Amniotic stem cell (primary cell): ENCODE data around the gene UCHL3.

Source experiments
- DNase-seq: peaks from one replicate; lab custom pipeline; 2025; lab: John Stamatoyannopoulos, UW

Gene UCHL3

DNA sequence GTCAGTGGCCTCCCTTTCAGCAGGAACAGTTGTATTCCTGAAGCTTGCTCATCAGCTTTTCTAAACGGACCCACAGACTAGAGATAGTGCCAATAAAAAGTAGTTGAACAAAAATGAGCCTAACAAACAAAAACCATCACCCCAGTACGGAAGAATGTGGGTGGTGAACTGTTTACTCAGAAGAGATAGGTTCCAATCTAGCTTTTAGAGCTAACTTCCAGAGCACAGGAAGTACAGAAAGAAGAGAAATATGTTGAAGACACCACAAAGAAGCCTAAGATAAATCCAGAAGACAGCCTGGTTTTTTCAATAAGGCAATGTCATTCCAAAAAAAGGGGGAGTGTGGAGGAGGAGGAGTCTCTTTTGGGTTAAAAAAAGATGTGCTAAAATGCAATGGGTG, 83.7 kb downstream of the UCHL3 start:
- DNase-seq: peak; percentile 65

DNA sequence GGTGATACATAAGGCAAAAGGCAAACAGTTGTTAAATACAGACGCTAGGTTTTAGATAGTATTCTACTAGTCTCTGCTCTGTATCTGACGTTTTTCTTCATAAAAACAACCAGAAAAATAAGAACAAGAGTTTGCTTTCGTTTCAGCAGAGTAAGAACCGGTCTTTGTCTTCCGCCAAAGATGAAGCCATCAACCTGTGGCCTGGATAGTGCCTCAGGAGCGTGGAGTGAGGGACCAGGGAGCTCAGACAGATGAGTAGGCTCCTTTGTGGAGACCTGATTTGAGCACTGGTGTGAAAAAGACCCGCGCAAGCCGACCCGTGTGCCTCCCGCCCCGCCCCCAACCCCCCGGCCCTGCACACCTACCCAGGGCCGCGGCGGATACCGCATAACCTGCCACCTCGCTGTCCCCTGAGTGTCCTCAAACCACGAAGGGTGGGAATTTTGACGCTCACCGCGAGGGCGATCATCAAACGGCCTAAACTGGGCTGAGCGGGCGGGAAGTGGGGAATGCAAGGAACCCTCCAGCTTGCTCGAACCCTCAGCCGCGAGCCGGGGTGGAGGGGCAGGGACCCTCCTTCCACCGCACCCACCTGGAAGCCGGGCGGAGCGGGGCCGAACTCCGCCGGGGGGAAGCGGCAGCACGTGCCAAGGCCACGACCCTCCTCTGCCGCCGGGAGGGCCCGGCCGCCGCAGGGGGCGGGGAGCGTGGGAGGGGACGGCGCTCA, 85.7 kb downstream of the UCHL3 start:
- no peak for DNase-seq

DNA sequence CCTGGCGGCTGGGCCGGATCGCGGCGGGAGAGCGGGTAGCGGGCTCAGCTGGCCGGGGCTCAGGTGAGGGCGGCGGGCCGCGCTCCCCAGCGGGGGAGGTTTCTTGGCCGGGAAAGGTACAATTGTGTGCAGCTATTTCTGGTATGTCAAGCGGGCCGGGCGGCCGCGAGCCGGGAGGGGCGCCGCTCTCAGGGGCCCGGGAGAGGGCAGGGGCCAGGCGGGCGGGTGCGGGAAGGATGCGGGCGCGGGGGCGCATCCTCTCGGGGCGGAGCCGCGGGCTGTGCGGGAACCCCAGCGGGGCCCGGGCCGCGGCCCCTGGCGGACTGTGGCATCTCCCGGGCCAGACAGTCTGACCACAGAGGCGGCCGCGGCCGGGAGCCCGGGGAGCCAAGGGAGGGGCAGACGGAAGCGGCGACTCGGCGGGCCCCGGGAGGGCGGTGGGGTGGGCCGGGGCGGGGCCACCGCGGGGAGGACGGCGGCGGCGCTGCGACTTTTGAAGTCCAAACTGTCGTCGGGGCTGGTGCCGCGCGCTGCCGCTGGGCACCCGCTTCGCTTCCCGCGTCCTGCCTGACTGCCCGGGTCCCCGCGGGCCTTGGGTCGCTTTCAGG, 86.3 kb downstream of the UCHL3 start, which contains the start of gene LMO7:
Gene LMO7, plus strand, starts transcription at position 503 of the 608 bp plus-strand sequence. CDS start 328 bp downstream, outside the sequence.
- peak; percentile 42 for DNase-seq

- no peak for DNase-seq
These were observed 87.0 kb downstream of the UCHL3 start for GRCh38 chr13:75636436-75637180.

DNA sequence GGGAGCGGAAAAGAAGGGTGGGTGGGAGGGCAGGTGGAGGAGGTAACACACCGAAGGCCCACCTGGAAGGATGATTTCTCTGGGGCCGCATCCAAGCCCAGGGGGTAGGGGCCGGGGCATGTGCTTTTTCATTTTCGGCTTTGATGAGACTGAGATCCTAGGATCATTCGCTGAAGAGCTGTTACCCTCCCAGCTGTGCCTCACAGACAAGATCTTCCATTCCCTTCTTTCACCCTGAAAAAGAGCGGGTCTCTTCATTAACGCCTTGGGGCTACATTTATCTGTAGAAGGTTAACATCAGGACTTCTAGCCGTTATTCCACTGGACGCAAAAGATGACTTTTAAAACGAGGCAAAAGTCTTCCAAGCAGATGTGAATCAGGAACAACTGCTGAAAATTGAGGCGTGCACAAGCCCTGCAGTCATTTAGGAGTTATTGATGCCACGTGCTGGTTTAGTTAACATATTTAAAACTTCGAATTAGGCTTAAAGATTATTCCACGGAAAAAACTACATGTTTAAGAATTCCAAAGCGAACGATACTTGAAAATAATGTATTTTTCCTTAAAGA, 87.7 kb downstream of the UCHL3 start:
- no peak for DNase-seq

DNA sequence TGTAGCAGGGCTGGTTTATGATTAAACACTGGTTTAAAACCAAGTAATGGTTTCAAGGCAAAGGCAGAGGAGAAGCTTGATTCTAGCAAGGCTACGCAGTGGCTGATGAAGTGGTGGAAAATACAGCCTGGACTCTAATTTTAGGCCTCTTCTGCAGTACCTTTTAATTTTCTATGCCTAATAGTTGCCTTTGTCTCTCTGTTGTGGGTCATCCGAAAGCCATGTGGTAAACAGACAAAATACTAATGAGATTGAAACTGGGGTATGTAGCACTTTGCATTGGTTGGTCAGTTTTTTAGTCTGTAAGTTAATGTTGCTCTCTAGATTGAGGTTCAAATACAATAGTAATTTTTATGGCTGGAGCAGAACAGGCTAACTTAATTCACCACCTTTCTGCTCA, 89.9 kb downstream of the UCHL3 start:
- no peak for DNase-seq

GRCh38 chr13:75641026-75641425, 91.4 kb downstream of the UCHL3 start:
- no peak for DNase-seq

DNA sequence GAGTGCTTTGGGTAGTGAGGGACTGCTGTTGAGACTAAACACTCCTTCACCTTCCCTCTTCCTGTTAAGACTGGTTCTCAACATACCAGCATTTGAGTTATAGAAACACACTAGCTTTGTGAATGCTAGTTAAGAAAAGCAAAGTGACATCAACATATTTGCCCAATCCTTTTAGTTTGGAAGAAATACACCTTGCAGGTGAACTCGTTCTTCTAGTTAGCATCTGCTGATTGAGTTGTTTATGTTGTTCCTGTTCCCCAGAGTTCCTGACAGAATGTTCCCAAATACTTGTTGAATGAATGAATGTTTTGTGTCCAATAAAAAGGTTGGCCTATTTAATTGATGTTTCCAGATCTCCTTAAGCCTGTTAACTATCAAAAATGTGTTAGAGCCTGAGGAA, 93.6 kb downstream of the UCHL3 start:
- DNase-seq: no peak

DNA sequence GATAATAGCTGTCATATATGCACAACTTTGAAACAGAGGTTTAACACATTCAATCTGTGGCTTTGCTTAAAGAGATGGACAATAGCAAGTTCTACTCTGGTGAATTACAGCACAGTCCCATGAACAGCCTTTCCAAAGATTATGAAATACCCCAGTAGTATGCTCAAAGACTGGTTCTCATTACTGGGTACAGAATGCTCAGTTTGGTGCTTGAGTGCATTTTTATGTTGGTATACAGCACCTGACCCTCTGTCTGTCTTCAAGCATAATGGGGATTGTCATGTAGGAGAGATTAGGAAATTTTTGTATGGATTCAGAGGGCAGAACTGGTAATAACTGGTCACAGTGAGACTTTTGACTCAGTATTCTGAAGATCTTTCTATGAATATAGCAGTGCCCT, 94.1 kb downstream of the UCHL3 start:
- DNase-seq: no peak

DNA sequence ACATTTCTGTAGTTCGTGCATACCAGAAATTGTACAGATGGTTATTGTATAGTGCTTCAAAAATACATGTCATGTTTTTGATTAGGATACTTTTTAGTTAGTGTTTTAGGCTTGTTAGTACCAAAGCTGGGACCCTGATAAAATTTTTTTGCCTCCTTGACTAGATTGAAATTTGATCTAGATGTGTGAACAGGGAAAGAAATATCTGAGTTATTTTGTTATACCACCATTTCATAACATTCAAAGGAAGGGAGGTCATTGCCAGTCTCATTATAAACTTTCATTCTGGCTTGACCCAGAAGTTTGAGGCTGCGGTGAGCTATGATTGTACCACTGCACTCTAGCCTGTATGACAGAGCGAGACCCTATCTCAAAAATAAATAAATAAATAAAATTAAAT, 95.5 kb downstream of the UCHL3 start:
- no peak for DNase-seq

DNA sequence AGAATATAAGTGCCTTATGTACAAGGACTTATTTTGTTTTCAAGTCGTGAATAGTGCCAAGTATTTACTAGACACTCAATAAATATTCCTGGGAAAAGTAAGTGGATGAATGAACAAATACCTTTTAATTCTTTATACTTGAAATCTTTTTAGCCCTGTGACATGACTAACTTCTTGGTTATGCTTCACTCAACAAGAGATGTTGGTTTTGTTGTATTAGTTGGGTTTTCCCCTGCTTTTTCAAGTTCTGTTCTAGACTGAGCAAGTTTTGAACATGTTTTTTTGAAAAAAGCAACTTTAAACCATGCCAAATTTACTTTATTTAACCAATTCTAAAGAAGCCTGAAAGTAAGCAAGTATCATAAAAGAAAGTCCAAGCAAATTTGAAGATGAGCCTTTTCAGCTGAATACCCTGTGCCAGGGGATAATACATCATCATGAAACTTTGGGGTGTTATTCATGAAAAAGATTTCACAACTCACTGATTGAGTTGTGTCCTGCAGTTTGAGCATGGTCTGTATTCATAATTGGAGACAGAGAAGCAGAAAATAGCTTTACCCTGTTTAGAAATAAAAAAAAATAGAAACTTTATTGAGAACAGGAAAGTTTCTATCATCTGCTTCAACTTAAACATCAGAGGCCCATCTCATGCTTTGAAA, 97.7 kb downstream of the UCHL3 start:
- DNase-seq: no peak

- DNase-seq: no peak
These were observed 98.9 kb downstream of the UCHL3 start for GRCh38 chr13:75648446-75648845.

GRCh38 chr13:75651013-75651412, 101.4 kb downstream of the UCHL3 start:
- no peak for DNase-seq

- no peak for DNase-seq
These were observed 103.1 kb downstream of the UCHL3 start for GRCh38 chr13:75652726-75653125.
